Measurements from ENCODE around the gene LIN37.
A peak's percentile ranks its signal among the peaks of the same experiment; 100 is the strongest.

Gene LIN37

DNA sequence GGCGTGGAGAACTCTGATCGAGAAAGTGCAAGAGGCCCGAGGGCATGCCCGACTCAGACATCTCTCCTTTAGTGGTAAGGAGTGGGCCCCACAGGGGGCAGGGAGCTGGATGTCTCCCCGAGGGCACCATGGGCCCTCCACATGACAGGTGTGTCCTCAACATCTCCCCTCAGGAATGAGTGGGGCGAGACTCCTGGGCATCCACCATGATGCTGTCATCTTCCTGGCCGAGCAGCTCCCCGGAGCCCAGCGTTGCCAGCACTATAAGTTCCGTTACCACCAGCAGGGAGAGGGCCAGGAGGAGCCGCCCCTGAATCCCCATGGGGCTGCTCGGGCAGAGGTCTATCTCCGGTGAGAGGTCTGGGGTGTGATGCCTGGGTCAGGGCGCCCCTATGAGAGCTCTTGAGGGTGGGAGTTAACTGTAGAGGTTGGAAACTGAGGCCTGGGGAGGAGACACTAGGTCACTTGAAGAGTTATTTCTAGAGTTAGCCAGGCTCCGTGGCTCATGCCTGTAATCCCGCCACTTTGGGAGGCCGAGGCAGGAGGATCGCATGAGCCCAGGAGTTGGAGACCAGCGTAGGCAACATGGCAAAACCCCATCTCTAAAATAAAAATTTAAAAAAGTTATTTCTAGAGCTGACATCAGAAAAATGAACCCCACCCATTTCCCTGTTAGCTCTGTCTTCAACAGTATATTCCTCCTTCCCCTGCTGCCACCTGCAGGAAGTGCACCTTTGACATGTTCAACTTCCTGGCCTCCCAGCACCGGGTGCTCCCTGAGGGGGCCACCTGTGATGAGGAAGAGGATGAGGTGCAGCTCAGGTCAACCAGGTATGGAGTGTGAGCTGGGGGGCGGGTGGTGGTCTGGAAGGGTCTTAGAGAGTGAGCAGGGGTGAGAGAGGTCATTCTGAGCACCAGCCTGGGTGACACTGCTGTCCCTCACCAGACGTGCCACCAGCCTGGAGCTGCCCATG is 11.2 kb upstream of the LIN37 start:
- Mint-ChIP-seq H3K27ac (peak overlapping the region; percentile 74), H3K4me1 (peaks cover 34% of the 10 kb centered on the region), H3K36me3 (peaks cover 37% of the 10 kb centered on the region), H3K9me3 (no peaks in the 10 kb centered on the region), H3K27me3 (no peaks in the 10 kb centered on the region), H3K4me3 (no peak overlapping the region)
- peak; percentile 59 for DNase-seq
- CTCF ChIA-PET: interaction anchor here (0.6 to 1.9 kb wide), 7 partner anchors 11 to 89 kb away, joined by 3 to 11 read pairs (median 5); partner anchors contain the start of genes COX6B1 and LIN37

DNA sequence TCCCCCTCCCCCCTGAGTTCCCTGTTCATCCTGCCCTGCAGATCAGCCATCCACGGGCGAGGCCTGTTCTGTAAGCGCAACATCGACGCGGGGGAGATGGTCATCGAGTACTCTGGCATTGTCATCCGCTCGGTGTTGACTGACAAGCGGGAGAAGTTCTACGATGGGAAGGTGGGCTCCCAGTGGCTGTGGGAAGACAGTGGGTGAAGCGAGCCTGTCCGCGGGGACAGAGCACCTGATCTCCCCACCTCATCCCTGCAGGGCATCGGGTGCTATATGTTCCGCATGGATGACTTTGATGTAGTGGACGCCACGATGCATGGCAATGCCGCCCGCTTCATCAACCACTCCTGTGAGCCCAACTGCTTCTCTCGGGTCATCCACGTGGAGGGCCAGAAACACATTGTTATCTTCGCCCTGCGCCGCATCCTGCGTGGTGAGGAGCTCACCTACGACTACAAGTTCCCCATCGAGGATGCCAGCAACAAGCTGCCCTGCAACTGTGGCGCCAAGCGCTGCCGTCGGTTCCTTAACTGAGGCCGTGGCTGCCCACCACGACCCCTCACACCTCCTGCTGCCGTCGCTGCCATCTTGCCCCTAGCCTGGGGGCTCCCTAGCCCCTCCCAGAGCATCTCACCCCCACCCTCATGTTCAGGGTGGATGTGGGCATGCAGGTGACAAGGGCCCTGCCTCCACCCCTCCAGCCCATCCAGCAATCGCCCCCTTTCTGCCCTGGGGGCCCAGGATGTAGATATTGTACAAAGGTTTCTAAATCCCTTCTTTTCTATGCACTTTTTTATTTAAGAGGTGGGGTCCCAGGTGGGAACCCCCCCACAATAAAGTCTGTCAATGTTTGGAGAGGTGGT is 10.1 kb upstream of the LIN37 start:
- Mint-ChIP-seq H3K4me1 (peaks cover 44% of the 10 kb centered on the region), H3K9me3 (no peaks in the 10 kb centered on the region), H3K36me3 (peaks cover 42% of the 10 kb centered on the region), H3K4me3 (no peak overlapping the region), H3K27me3 (no peaks in the 10 kb centered on the region), H3K27ac (no peak overlapping the region)
- CTCF ChIA-PET: interaction anchor here (1.1 to 1.9 kb wide), 6 partner anchors 10 to 90 kb away, joined by 3 to 8 read pairs (median 4); partner anchors contain the start of genes COX6B1 and LIN37
- DNase-seq: no peak

DNA sequence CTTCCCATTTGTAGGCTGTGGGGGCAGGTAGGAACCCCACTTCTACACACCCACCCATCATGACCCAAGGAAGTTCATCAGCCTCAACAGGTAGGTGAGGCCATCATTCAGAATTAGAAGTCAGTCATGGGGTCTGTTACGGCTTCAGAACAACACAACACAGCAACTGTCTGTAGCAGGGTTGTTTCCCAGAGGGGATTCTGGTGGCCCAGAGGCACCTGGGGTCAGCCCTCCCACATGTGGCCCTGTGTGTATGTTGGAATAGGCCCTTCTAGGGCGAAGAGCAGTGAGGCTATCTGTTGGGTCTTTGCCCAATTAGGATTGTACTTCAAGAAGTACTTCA is 9.5 kb upstream of the LIN37 start:
- Mint-ChIP-seq H3K36me3 (peaks cover 39% of the 10 kb centered on the region), H3K4me1 (peaks cover 47% of the 10 kb centered on the region), H3K27ac (no peak overlapping the region), H3K9me3 (no peaks in the 10 kb centered on the region), H3K4me3 (no peak overlapping the region), H3K27me3 (no peaks in the 10 kb centered on the region)
- no peak for DNase-seq
- CTCF ChIA-PET: interaction anchor here (1.1 to 1.5 kb wide), 3 partner anchors 36 to 44 kb away, joined by 3 to 4 read pairs (median 3); no protein-coding TSS in a partner anchor

DNA sequence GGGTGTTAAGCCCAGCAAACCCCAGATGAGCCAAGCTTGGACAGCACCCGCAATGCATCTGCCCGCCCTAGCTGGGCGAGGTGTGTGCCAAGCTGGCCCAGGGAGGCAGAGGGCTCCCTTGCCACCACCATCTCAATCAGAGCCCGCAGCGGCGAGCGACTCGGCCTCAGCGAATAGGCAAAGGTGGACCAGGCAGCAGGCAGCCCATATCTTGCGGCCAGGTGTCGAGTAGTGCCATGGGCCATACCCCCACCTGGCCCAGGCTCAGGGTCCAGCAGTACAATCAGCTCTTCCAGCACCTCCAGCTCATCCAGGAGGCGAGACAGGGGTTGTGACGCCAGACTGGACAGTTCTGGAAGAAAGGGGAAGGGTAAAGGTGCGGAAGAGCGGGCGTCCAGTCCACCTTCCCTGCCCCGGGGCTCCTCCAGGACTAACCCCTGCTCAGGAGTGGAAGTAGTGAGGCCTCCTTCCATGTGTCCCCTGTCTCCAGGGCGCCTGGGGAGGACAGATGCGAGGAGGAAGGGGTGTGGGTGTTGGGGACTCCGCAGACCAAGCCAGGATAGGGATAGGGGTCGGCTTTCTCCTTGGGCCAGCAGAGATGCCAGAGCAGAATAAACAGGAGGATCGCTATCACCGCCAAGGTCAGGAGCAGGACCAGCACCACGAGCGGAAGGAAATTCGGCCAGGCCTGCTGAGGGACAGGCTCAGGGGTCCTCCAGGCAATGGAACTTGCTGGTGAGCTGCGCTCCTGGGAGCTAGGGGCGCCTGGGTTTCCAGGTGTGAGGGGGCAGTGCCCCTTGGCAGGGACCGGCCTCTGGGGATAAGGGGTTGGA is 8.9 kb upstream of the LIN37 start:
- Mint-ChIP-seq H3K27me3 (no peaks in the 10 kb centered on the region), H3K4me3 (peak overlapping the region; percentile 90), H3K27ac (peak overlapping the region; percentile 42), H3K4me1 (peaks cover 54% of the 10 kb centered on the region), H3K9me3 (no peaks in the 10 kb centered on the region), H3K36me3 (peaks cover 37% of the 10 kb centered on the region)
- CTCF ChIA-PET: interaction anchor here (0.6 to 1.6 kb wide), 5 partner anchors 21 to 126 kb away, joined by 3 to 10 read pairs (median 5); partner anchors contain the start of gene KMT2B
- no peak for DNase-seq

DNA sequence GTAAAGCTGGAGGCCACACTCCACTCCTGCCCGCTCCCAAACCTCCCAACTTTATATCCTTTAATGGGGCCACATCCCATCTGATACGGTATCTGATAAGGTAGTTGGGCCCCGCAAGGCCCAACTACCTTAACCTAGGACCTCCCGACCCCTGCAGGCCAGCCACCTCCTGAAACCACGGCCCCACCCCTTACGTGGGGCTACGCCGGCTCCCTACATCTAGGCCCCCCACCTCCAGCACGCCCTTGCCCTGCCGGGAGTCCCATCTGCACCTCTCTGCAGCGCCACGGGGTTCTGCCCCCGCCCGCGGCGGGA is 8.3 kb upstream of the LIN37 start:
- CTCF ChIA-PET: interaction anchor here (0.6 to 1.6 kb wide), 8 partner anchors 22 to 194 kb away, joined by 3 to 10 read pairs (median 4); partner anchors contain the start of gene KMT2B
- Mint-ChIP-seq H3K4me1 (peaks cover 55% of the 10 kb centered on the region), H3K27ac (peak overlapping the region; percentile 15), H3K9me3 (no peaks in the 10 kb centered on the region), H3K4me3 (peak overlapping the region; percentile 90), H3K36me3 (peaks cover 32% of the 10 kb centered on the region), H3K27me3 (no peaks in the 10 kb centered on the region)
- no peak for DNase-seq

DNA sequence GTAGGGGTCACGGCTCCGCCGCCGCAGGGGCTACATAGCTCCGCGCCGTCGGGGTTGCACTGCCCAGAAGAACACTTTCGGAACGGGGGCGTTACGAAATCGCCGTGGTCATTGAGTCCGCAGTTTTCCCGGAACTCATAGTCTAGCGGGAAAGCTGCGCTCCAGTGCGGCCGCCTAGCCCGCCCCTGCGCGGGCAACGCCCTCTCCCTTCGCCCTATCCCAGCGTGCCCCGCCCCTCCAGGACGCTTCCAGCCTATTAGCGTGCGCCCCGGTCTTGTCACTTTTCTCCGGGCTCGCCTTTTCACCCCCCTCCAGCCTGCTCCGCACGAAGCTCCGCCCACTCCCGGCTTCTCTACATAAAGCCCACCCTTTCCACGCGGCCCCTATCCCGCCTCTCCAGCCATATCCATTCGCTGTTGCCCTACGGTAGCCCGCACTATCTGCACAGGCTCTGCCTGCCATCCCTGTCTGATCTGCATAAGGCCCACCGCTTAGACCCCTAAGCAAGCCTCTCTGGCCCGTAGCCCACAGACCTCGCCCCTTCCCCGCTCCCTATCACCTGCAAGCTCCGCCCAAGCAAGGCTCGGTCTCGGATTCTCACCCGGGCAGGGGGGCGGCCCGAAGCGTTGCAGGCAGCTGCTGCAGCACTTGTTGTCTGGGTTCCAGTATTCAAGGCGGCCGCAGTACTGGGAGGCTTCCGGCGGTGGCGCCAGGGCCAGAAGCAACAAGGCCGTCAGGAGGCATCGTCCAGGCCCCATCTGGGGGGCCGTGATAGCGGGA is 7.8 kb upstream of the LIN37 start:
- H3K27me3 Mint-ChIP-seq: no peaks in the 10 kb centered on the region
- peak overlapping the region; percentile 90 for H3K4me3 Mint-ChIP-seq
- H3K36me3 Mint-ChIP-seq: peaks cover 33% of the 10 kb centered on the region
- no peaks in the 10 kb centered on the region for H3K9me3 Mint-ChIP-seq
- peak overlapping the region; percentile 99 for H3K27ac Mint-ChIP-seq
- H3K4me1 Mint-ChIP-seq: peaks cover 57% of the 10 kb centered on the region
- CTCF ChIA-PET: interaction anchor here (0.6 to 1.6 kb wide), 7 partner anchors 22 to 194 kb away, joined by 3 to 10 read pairs (median 4); partner anchors contain the start of gene KMT2B
- DNase-seq: peak; percentile 99

DNA sequence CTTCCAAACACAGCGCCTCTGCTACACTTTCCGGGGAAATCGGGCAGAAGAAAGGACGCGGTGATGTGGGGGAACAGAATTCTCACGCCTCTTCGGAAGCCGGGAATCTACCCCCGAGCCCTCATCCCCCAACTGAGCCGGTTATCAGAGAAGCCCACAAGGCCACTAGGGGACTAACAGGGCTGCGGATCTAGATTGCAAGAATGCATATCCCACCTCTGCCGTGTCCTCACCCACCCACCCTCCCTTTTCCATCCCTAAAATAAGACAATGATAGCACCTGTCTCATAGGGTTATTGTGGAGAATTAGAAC is 7.2 kb upstream of the LIN37 start:
- peak overlapping the region; percentile 90 for H3K4me3 Mint-ChIP-seq
- no peaks in the 10 kb centered on the region for H3K9me3 Mint-ChIP-seq
- peaks cover 35% of the 10 kb centered on the region for H3K36me3 Mint-ChIP-seq
- peaks cover 61% of the 10 kb centered on the region for H3K4me1 Mint-ChIP-seq
- no peaks in the 10 kb centered on the region for H3K27me3 Mint-ChIP-seq
- CTCF ChIA-PET: interaction anchor here (0.9 to 1.6 kb wide), 5 partner anchors 23 to 78 kb away, joined by 3 to 10 read pairs (median 4); partner anchors contain the start of gene KMT2B
- DNase-seq: no peak
- peak overlapping the region; percentile 99 for H3K27ac Mint-ChIP-seq

DNA sequence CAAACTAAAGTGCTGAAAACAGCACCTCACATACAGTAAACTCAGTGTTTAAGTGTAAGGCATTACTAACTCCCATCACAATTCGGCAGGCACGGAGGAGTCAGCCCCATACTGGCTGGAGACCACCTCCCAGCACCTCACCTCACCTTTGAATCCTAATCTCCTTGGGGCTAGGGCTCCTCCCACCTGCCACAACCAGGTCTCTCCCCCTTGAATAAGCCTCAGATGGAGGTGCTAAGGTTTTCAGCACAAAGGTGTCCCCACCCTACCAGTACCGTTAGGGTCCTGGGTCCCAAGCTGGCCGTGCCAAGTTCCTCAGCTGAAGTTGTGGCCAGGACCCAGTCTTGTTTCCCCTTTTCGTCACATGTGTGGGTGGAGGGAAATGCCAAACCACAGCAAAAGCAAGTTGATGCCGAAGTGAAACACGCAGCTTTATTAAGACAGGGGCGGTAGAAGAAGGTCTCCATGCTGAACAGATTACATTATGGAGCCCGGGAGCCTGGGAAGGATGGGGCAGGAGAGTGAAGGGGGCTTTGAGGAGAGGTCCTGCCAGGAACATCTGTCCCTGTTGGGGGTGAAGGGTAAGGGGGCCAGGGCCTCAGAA is 6.2 kb upstream of the LIN37 start, which contains the start of gene IGFLR1:
Gene IGFLR1 (minus strand): TSS at position 332 of the 604 bp plus-strand sequence. CDS start 1,272 bp downstream, outside the sequence.
- CTCF ChIA-PET: no interaction called here
- no peaks in the 10 kb centered on the region for H3K9me3 Mint-ChIP-seq
- peak within 1 kb of the TSS; percentile 99 for H3K27ac Mint-ChIP-seq
- peak; percentile 80 for DNase-seq
- H3K36me3 Mint-ChIP-seq: peaks cover 32% of the 10 kb centered on the region
- H3K4me3 Mint-ChIP-seq: peak within 1 kb of the TSS; percentile 90
- H3K27me3 Mint-ChIP-seq: no peaks in the 10 kb centered on the region
- peaks cover 60% of the 10 kb centered on the region for H3K4me1 Mint-ChIP-seq

DNA sequence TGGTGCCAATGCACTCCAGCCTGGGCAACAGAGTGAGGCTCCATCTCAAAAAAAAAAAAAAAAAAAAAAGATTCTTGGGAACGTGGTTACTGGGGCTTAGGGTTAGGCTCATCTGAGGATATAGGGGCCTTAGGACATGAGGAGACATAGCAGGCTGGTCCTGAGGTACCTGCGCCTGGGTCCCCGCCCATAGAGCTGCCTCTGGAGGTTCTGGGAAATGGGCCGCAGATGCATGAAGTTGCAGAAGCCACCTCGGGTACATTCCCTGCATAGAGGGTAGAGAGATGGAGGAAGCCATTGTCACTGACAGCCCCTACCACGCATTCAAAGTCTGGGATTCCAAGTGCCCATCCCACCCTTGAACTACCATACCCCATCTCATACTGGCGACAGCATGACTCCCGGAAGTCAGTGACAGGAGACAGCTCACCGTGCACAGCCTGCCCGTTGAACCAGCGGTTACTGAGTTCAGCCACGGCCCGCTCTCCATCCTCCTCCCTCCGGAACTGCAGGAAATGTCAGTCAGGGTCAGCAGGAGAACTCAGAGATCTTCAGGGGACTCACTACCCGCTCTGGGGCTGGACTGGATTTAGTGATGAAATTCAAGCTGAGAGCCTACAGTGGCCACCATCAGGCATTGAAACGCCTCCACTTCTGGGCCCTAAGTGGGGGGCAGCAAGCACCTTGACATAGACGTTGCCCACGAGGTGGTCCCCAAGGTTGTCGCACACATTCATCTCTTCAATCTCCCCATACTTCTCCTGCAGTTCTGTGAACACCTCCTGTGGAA is 4.5 kb upstream of the LIN37 start:
- CTCF ChIA-PET: interaction anchor here (1.0 to 1.7 kb wide), 4 partner anchors 25 to 188 kb away, joined by 3 to 7 read pairs (median 4); no protein-coding TSS in a partner anchor
- H3K4me3 Mint-ChIP-seq: peak overlapping the region; percentile 100
- DNase-seq: no peak
- no peaks in the 10 kb centered on the region for H3K27me3 Mint-ChIP-seq
- peaks cover 25% of the 10 kb centered on the region for H3K36me3 Mint-ChIP-seq
- peaks cover 65% of the 10 kb centered on the region for H3K4me1 Mint-ChIP-seq
- H3K9me3 Mint-ChIP-seq: no peaks in the 10 kb centered on the region
- H3K27ac Mint-ChIP-seq: peak overlapping the region; percentile 99

DNA sequence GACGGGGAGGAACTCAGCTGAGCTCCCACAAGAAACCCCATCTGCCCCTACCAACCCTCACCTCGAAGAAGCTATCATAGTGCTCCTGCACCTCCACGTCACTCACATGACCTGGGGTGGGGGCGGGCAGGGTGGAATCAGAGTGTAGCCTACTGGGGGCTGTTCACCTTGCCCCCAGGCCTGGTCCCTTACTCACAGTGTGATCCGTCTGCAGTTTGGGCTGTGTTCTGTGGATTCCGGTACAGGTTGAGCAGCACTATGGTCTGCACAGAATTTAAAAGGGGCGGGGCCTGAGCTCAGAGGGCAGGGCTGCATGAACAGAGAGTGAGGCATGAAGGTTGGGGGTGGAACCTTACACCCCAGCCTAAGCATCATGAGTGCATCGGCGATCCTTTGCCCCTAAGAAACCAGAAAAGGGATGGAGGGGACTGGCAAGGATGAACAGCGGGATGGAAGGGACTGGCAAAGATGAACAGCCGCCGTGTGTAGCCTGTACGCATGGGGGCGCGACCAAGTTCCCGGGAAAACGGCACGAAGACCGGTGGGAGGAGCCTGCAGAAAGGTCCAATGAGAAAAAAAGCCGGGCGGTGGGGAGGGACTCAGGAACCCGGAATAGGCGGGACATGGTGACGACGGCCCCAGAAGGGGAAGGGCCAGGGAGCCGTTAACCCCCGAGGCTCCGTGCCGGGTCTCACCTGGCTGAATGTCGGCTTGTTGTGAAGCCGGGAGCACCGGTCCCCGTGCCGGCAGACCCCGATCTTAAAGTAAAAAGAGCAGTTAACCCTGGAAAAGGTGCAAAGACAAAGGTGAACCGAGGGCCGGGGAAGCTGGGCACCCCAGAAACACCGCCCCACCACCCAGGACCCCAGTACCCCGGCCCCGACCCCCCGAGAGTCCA is 3.7 kb upstream of the LIN37 start:
- Mint-ChIP-seq H3K36me3 (peaks cover 25% of the 10 kb centered on the region), H3K4me3 (peak overlapping the region; percentile 100), H3K4me1 (peaks cover 68% of the 10 kb centered on the region)

More for the DNA sequence above, 3.7 kb upstream of the LIN37 start:
- DNase-seq: peak; percentile 96
- no peaks in the 10 kb centered on the region for H3K27me3 Mint-ChIP-seq
- no peaks in the 10 kb centered on the region for H3K9me3 Mint-ChIP-seq
- CTCF ChIA-PET: interaction anchor here (1.2 to 1.7 kb wide), 4 partner anchors 26 to 75 kb away, joined by 3 to 7 read pairs (median 4); no protein-coding TSS in a partner anchor
- peak overlapping the region; percentile 99 for H3K27ac Mint-ChIP-seq
